Measurements from ENCODE around the gene ASH1L.

ASH1L gene

GRCh38 chr1:155540000-155540874 lies 22.4 kb downstream of the ASH1L start:
- no peak overlapping the region for H3K4me3 ChIP-seq (ENCODE audit: low read depth, low read length)
- DNase-seq (ENCODE audit: low read depth): no peak
- no peak for TF ChIP-seq CTCF (IDR thresholded peaks at IDR 0.05; ENCODE audit: control insufficient read depth, extremely low read depth, insufficient read depth)

- no peak overlapping the region for H3K4me3 ChIP-seq (ENCODE audit: low read depth, low read length)
- no peak for TF ChIP-seq CTCF (IDR thresholded peaks at IDR 0.05; ENCODE audit: control insufficient read depth, extremely low read depth, insufficient read depth)
- DNase-seq (ENCODE audit: low read depth): no peak
Observed at GRCh38 chr1:155537193-155537592, 25.4 kb downstream of the ASH1L start.

- no peak overlapping the region for H3K4me3 ChIP-seq (ENCODE audit: low read depth, low read length)
- TF ChIP-seq CTCF (IDR thresholded peaks at IDR 0.05; ENCODE audit: control insufficient read depth, extremely low read depth, insufficient read depth): no peak
- no peak for DNase-seq (ENCODE audit: low read depth)
Observed at GRCh38 chr1:155531624-155532023, 31.0 kb downstream of the ASH1L start.

GRCh38 chr1:155529929-155530328 lies 32.7 kb downstream of the ASH1L start:
- TF ChIP-seq CTCF (IDR thresholded peaks at IDR 0.05; ENCODE audit: control insufficient read depth, extremely low read depth, insufficient read depth): no peak
- no peak for DNase-seq (ENCODE audit: low read depth)
- no peak overlapping the region for H3K4me3 ChIP-seq (ENCODE audit: low read depth, low read length)

- DNase-seq (ENCODE audit: low read depth): no peak
- no peak overlapping the region for H3K4me3 ChIP-seq (ENCODE audit: low read depth, low read length)
- TF ChIP-seq CTCF (IDR thresholded peaks at IDR 0.05; ENCODE audit: control insufficient read depth, extremely low read depth, insufficient read depth): no peak
Observed at GRCh38 chr1:155529109-155529508, 33.5 kb downstream of the ASH1L start.

- no peak for TF ChIP-seq CTCF (IDR thresholded peaks at IDR 0.05; ENCODE audit: control insufficient read depth, extremely low read depth, insufficient read depth)
- H3K4me3 ChIP-seq (ENCODE audit: low read depth, low read length): no peak overlapping the region
- DNase-seq (ENCODE audit: low read depth): no peak
Observed at GRCh38 chr1:155527677-155528076, 34.9 kb downstream of the ASH1L start.

GRCh38 chr1:155526356-155526755 lies 36.2 kb downstream of the ASH1L start:
- no peak for TF ChIP-seq CTCF (IDR thresholded peaks at IDR 0.05; ENCODE audit: control insufficient read depth, extremely low read depth, insufficient read depth)
- H3K4me3 ChIP-seq (ENCODE audit: low read depth, low read length): no peak overlapping the region
- no peak for DNase-seq (ENCODE audit: low read depth)

All from LNCaP clone FGC (cell line).